ENCODE results near the gene AOAH.

GRCh38 chr7:36711256-36711655, 13.0 kb downstream of the AOAH start:
- TF ChIP-seq POLR2A (IDR thresholded peaks at IDR 0.05) (no peak), CTCF (IDR thresholded peaks at IDR 0.05) (no peak)
